ENCODE data around the gene EZH2. TPM values are rescaled to one million over a fixed set of nuclear protein-coding genes. Genes with fewer than 3 reads are reported as not detected.

The EZH2 gene
- total RNA-seq, 2 experiments from 2014 or later: 112 to 114 TPM

DNA sequence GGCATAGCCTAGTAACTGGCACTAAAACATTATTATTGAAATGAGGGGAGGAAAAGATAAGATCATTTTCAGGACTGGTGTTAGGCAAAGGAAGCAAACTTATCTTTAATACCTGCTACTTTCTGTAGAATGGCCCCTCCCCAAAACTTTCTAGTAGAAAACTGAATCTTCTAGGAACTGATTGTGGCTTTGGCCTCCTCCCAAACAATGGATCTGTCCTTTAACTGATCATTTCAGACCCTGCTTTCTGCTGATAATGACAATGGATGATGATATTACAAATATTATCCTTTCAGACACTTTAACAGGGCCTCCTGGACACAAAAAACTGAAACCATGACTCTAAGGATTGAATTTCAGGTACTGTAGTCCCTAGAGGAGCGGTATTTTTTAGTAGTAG lies 55.1 kb downstream of the EZH2 start:
- POLR2A ChIA-PET: no interaction called here
- Mint-ChIP-seq H3K4me3 (no peak overlapping the region), H3K4me1 (ENCODE audit: low read depth) (no peaks in the 10 kb centered on the region), H3K27me3 (no peaks in the 10 kb centered on the region), H3K27ac (no peak overlapping the region), H3K36me3 (ENCODE audit: low read depth) (peaks cover 64% of the 10 kb centered on the region), H3K9me3 (no peaks in the 10 kb centered on the region)
- intact Hi-C loops (cut with micrococcal nuclease): no loop called here
- CTCF ChIA-PET: no interaction called here
- no peak for ATAC-seq
- TF ChIP-seq, protein P1, sequence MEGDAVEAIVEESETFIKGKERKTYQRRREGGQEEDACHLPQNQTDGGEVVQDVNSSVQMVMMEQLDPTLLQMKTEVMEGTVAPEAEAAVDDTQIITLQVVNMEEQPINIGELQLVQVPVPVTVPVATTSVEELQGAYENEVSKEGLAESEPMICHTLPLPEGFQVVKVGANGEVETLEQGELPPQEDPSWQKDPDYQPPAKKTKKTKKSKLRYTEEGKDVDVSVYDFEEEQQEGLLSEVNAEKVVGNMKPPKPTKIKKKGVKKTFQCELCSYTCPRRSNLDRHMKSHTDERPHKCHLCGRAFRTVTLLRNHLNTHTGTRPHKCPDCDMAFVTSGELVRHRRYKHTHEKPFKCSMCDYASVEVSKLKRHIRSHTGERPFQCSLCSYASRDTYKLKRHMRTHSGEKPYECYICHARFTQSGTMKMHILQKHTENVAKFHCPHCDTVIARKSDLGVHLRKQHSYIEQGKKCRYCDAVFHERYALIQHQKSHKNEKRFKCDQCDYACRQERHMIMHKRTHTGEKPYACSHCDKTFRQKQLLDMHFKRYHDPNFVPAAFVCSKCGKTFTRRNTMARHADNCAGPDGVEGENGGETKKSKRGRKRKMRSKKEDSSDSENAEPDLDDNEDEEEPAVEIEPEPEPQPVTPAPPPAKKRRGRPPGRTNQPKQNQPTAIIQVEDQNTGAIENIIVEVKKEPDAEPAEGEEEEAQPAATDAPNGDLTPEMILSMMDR (IDR thresholded peaks at IDR 0.05): no peak
- no peak for DNase-seq

DNA sequence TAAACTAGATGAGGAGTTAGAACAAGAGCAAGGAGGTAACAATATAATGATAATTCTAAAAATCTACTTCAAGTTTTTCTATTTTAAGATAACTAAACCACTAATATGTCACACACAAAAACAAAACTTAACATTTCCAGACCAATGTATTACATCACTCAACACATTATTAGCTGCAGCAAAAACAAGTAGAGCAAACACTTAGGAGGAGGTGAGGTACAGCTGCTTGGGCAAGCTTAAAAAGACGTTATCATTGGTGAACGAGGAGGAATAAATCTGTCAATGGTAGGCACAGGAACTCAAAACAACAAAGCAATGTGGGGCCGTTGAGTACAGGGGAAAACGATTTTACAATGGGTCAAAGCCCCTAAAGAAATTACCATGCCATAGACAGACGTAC lies 58.8 kb downstream of the EZH2 start:
- TF ChIP-seq, protein P1 (IDR thresholded peaks at IDR 0.05): no peak
- no peak overlapping the region for H3K27ac Mint-ChIP-seq
- H3K36me3 Mint-ChIP-seq (ENCODE audit: low read depth): peaks cover 58% of the 10 kb centered on the region
- H3K4me1 Mint-ChIP-seq (ENCODE audit: low read depth): no peaks in the 10 kb centered on the region
- CTCF ChIA-PET: no interaction called here
- H3K9me3 Mint-ChIP-seq: no peaks in the 10 kb centered on the region
- DNase-seq: no peak
- no peak overlapping the region for H3K4me3 Mint-ChIP-seq
- intact Hi-C loops (cut with micrococcal nuclease): no loop called here
- H3K27me3 Mint-ChIP-seq: no peaks in the 10 kb centered on the region
- no peak for ATAC-seq
- POLR2A ChIA-PET: no interaction called here

DNA sequence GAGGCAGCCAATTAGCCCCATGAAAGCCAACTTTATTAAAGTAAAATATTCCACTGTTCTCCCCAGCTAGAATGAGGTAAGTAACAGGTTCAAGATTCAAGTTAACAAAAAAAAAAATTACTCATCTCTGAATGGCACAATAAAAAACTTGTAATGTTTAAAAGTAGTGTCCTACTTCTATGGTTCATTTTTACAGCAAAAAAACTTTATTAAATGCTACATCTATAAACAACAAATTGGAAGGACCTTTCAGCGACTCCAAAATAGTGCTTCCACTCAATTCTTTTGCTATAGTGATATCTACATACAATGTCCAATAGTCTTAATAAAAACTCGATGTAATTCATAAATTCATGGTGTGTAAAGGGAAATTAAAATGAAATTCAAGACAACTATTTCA lies 59.2 kb downstream of the EZH2 start:
- CTCF ChIA-PET: no interaction called here
- ATAC-seq (no peak), DNase-seq (no peak)
- no peaks in the 10 kb centered on the region for H3K4me1 Mint-ChIP-seq (ENCODE audit: low read depth)
- POLR2A ChIA-PET: no interaction called here
- TF ChIP-seq, protein P1 (IDR thresholded peaks at IDR 0.05): no peak
- intact Hi-C loops (cut with micrococcal nuclease): no loop called here
- no peak overlapping the region for H3K27ac Mint-ChIP-seq
- peaks cover 58% of the 10 kb centered on the region for H3K36me3 Mint-ChIP-seq (ENCODE audit: low read depth)
- H3K27me3 Mint-ChIP-seq: no peaks in the 10 kb centered on the region
- H3K4me3 Mint-ChIP-seq: no peak overlapping the region
- H3K9me3 Mint-ChIP-seq: no peaks in the 10 kb centered on the region

DNA sequence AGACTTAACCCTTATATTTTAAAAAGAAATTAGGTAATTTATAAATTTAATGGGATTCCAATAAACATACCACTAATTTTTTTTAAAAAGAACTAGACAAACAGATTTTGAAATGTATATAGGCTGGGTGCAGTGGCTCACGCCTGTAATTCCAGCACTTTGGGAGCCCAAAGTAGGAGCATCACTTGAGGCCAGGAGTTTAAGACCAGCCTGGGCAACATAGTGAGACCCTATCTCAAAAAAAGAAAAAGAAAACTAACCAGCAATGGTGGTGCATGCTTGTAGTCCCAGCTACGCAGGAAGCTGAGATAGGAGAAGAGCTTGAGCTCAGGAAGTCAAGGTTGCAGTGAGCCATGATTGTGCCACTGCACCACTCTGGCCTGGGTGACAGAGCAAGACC lies 62.7 kb downstream of the EZH2 start:
- Mint-ChIP-seq H3K27ac (no peak overlapping the region), H3K4me3 (no peak overlapping the region), H3K4me1 (ENCODE audit: low read depth) (no peaks in the 10 kb centered on the region), H3K27me3 (no peaks in the 10 kb centered on the region), H3K9me3 (no peaks in the 10 kb centered on the region), H3K36me3 (ENCODE audit: low read depth) (peaks cover 66% of the 10 kb centered on the region)
- POLR2A ChIA-PET: no interaction called here
- CTCF ChIA-PET: interaction anchor here (0.8 kb wide), 1 partner anchor 16 kb away, joined by 3 read pairs; no protein-coding TSS in a partner anchor
- intact Hi-C loops (cut with micrococcal nuclease): no loop called here
- no peak for ATAC-seq
- no peak for DNase-seq
- TF ChIP-seq, protein P1 (IDR thresholded peaks at IDR 0.05): no peak

DNA sequence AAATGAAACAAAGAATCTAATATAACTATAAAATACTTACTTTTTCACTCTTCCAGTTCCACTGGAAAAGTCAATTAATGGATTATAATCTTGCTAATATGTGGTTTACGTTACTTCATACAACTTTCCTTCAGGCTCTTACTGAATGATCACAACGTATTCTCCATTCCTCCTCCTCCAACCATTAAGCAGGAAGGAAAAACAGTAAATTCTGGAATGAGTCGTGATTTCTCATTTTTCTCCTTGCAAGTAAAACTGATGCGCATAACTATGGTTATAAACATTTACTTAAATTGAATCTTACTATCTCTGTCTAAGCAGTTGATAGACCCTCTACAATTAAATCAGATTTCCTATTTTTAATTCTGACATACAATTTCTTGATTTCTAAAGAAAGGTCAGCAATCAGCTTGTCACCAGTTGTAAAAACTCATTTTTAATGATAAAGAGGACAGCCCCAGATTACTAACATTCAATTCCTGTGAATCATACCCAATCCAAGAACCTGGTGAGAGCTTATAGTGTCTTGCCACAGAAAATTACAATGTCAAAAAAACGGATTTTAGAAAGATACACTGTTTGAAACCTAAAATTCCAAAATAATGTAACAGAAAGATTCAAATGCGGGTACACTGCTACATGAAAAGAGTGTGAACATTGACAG lies 64.3 kb downstream of the EZH2 start:
- H3K27me3 Mint-ChIP-seq: no peaks in the 10 kb centered on the region

More for the DNA sequence above, 64.3 kb downstream of the EZH2 start:
- Mint-ChIP-seq H3K36me3 (ENCODE audit: low read depth) (peaks cover 63% of the 10 kb centered on the region), H3K9me3 (no peaks in the 10 kb centered on the region), H3K4me3 (no peak overlapping the region), H3K4me1 (ENCODE audit: low read depth) (no peaks in the 10 kb centered on the region), H3K27ac (no peak overlapping the region)
- TF ChIP-seq, protein P1 (IDR thresholded peaks at IDR 0.05): no peak
- ChIA-PET POLR2A (interaction anchor here (1.2 kb wide), 1 partner anchor 13 kb away, joined by 3 read pairs; no protein-coding TSS in a partner anchor), CTCF (interaction anchor here (1.4 to 1.9 kb wide), 2 partner anchors 144 to 246 kb away, joined by 4 to 5 read pairs; no protein-coding TSS in a partner anchor)
- ATAC-seq (no peak), DNase-seq (no peak)
- intact Hi-C loops (cut with micrococcal nuclease): no loop called here
